CD14-positive monocyte (primary cell): ENCODE measurements around the gene CAMTA1. TPM values are rescaled to one million over a fixed set of nuclear protein-coding genes. Genes with fewer than 3 reads are reported as not detected.
A peak's percentile ranks its signal among the peaks of the same experiment; 100 is the strongest.

Experiments used
- DNase-seq, 3 donors: peaks; one replicate each; pipeline ENCODE4 v3.0.0-alpha.2; 2011 to 2022
- H2AFZ ChIP-seq: 2 replicates; pipeline ENCODE4 v1.6.0; 2012; ENCODE audit warnings: mild to moderate bottlenecking, low read depth, low read length, inconsistent platforms; ENCODE audit not compliant: insufficient read depth, poor library complexity, severe bottlenecking
- H3K27ac ChIP-seq, 2 donors: 1 replicate in 1 of 2; 2 replicates in 1 of 2; pipeline ENCODE4 v1.5.1; 2012 to 2013; ENCODE audit warnings: low read length in 2 of 2, control low read depth in 1 of 2, inconsistent platforms in 1 of 2, low read depth in 1 of 2, mild to moderate bottlenecking in 1 of 2
- H3K27me3 ChIP-seq, 2 donors: one replicate each; pipeline versions ENCODE4 v1.6.0 to v1.6.1; 2011 to 2013; ENCODE audit warnings: low read length in 2 of 2; ENCODE audit not compliant: control insufficient read depth in 2 of 2, insufficient read depth in 2 of 2
- H3K36me3 ChIP-seq, 2 donors: replicated peaks in 1 of 2; 1 replicate in 1 of 2; 2 replicates in 1 of 2; pipeline versions ENCODE4 v1.5.1 to v1.6.1; 2012 to 2013; ENCODE audit warnings: low read length in 2 of 2, control low read depth in 1 of 2, inconsistent platforms in 1 of 2, mild to moderate bottlenecking in 1 of 2; ENCODE audit not compliant: insufficient read depth in 2 of 2, control insufficient read depth in 1 of 2
- H3K4me1 ChIP-seq, 2 donors: 1 replicate in 1 of 2; 2 replicates in 1 of 2; pipeline versions ENCODE4 v1.5.1 to v1.6.1; 2012 to 2013; ENCODE audit warnings: low read length in 2 of 2, control low read depth in 1 of 2, inconsistent platforms in 1 of 2, mild to moderate bottlenecking in 1 of 2, moderate library complexity in 1 of 2; ENCODE audit not compliant: insufficient read depth in 2 of 2, control insufficient read depth in 1 of 2
- H3K4me2 ChIP-seq: replicated peaks from 2 replicates; pipeline ENCODE3; 2012; ENCODE audit warnings: low read length, moderate library complexity, mild to moderate bottlenecking; ENCODE audit not compliant: poor library complexity, severe bottlenecking; ENCODE audit errors: extremely low read depth
- H3K4me3 ChIP-seq, 3 experiments: fragments of 200-600 bp in 1 of 3; sonication (generic) in 1 of 3; replicated peaks in 1 of 3; 1 replicate in 2 of 3; 2 replicates in 1 of 3; pipeline ENCODE4 v1.5.1; 2011 to 2013; ENCODE audit warnings: low read length in 3 of 3, mild to moderate bottlenecking in 3 of 3, control low read depth in 2 of 3, low read depth in 2 of 3, inconsistent platforms in 1 of 3, moderate library complexity in 1 of 3
- H3K79me2 ChIP-seq: 2 replicates; pipeline ENCODE4 v1.6.0; 2012; ENCODE audit warnings: mild to moderate bottlenecking, control low read depth, inconsistent platforms, low read length, moderate library complexity; ENCODE audit not compliant: insufficient read depth
- H3K9ac ChIP-seq: 2 replicates; pipeline ENCODE4 v1.6.0; 2017; ENCODE audit warnings: low read length, mild to moderate bottlenecking; ENCODE audit not compliant: insufficient read depth, poor library complexity, severe bottlenecking
- H3K9me3 ChIP-seq, 2 donors: replicated peaks in 1 of 2; 1 replicate in 1 of 2; 2 replicates in 1 of 2; pipeline versions ENCODE4 v1.5.1 to v1.6.1; 2012 to 2013; ENCODE audit warnings: low read length in 2 of 2, control low read depth in 1 of 2; ENCODE audit not compliant: control insufficient read depth in 1 of 2, insufficient read depth in 1 of 2
- H4K20me1 ChIP-seq: 2 replicates; pipeline ENCODE4 v1.6.0; 2012; ENCODE audit warnings: mild to moderate bottlenecking, low read length, control low read depth, moderate library complexity; ENCODE audit not compliant: insufficient read depth
- H3K27ac Mint-ChIP-seq, 7 donors: one replicate each; pipeline ENCODE4 v1.8.0; 2020; ENCODE audit warnings: mild to moderate bottlenecking in 7 of 7, mixed read lengths in 7 of 7, moderate library complexity in 6 of 7, inconsistent platforms in 2 of 7
- H3K27me3 Mint-ChIP-seq, 3 donors: one replicate each; pipeline ENCODE4 v1.8.0; 2021 to 2022; ENCODE audit warnings: low read depth in 3 of 3, mild to moderate bottlenecking in 3 of 3, mixed read lengths in 3 of 3, moderate library complexity in 3 of 3, inconsistent platforms in 1 of 3
- H3K36me3 Mint-ChIP-seq, 2 donors: one replicate each; pipeline ENCODE4 v1.8.0; 2020; ENCODE audit warnings: mixed read lengths in 2 of 2, inconsistent platforms in 1 of 2, mild to moderate bottlenecking in 1 of 2
- H3K4me1 Mint-ChIP-seq: one replicate; pipeline ENCODE4 v1.8.0; 2020; ENCODE audit warnings: mild to moderate bottlenecking, mixed read lengths
- H3K4me3 Mint-ChIP-seq, 2 donors: one replicate each; pipeline ENCODE4 v1.8.0; 2020; ENCODE audit warnings: mild to moderate bottlenecking in 2 of 2, mixed read lengths in 2 of 2, moderate library complexity in 1 of 2
- H3K9me3 Mint-ChIP-seq, 7 donors: one replicate each; pipeline ENCODE4 v1.8.0; 2020 to 2022; ENCODE audit warnings: mixed read lengths in 7 of 7, mild to moderate bottlenecking in 6 of 7, moderate library complexity in 6 of 7, inconsistent platforms in 2 of 7
- CTCF ChIP-seq: fragments of 200-600 bp; IDR thresholded peaks from one replicate; pipeline ENCODE4 v1.8.0; 2022; ENCODE audit warnings: antibody characterized with exemption, mild to moderate bottlenecking
- WGBS: methylation state at CpG from one replicate; pipeline ENCODE4 v1.1.5; 2013; ENCODE audit warnings: missing lambda C conversion rate; ENCODE audit not compliant: insufficient coverage; 5-methylcytosine and 5-hydroxymethylcytosine counted together
- intact Hi-C, 2 donors: fragments of 100-400 bp; cut with micrococcal nuclease; formaldehyde crosslinking; loops; one replicate each; pipeline versions ENCODE4 v1.15.0 to v1.15.1; 2023
- polyA plus RNA-seq, 3 donors: library from polyadenylated mRNA; depleted of rRNA in 1 of 3; unstranded in 2 of 3; stranded (reverse) in 1 of 3; fragments of 300-500 nt in 2 of 3; fragments of >200 nt in 1 of 3; fragmentation: Illumina TruSeq in 2 of 3; gene quantifications; 1 replicate in 2 of 3; 2 replicates in 1 of 3; pipeline ENCODE4 v1.2.3, GENCODE V29; 2012 to 2021

CAMTA1 gene
- polyA plus RNA-seq, 3 donors: 52.0 to 89.6 (median 78.3) TPM

DNA sequence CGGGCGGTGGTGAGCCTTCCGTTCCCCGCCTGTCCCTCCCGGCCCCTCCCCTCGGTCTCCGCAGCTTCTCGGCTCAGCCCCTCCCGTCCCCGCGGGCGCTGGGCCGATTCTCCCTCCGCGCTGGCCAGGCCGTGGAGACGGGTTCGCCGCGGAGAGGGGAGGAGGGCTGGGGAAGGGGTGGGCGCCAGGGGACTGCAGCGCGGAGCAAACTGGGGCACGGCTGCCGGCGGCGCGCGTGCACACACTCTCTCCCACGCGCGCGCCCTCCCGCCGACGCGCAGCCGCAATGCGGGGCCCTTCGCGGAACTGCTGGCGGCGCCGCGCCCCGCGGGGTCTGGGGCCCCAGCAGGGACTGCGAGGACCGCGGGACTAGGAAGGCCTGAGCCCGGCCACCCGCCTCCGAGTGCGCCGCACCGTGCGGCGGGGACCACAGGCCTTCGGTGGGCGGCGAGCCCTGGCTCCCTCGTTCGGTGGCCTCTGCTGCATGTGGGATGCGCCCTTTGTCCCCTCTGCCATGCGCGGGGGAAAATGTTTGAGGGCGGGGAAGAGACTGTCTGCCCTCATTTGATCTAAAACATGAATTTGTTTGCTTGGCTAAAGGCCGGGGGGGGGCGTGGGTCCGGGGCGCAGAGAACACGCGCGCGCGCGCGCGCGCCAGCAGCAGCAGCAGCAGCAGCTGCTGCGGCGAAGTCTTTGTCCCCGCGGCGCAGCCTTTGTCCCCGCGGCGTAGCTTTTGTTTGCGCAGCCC is 895.1 kb downstream of the CAMTA1 start:
- Mint-ChIP-seq H3K9me3 (peaks cover 0 to 2% (median 0%) of the 10 kb centered on the region in 7 donors), H3K27ac (no peak overlapping the region), H3K27me3 (peaks cover 14 to 24% (median 19%) of the 10 kb centered on the region in 3 donors), H3K4me1 (peaks cover 2% of the 10 kb centered on the region), H3K4me3 (peak overlapping the region; percentile 82 to 89), H3K36me3 (no peaks in the 10 kb centered on the region)
- H3K27ac ChIP-seq: no peak overlapping the region
- peak overlapping the region; percentile 49 for H3K9ac ChIP-seq
- peak overlapping the region; percentile 93 for H2AFZ ChIP-seq
- TF ChIP-seq CTCF: no peak
- H4K20me1 ChIP-seq: no peaks in the 10 kb centered on the region
- whole genome bisulfite sequencing: under 1% methylated on average over 87 of the region's 89 CpGs
- peak overlapping the region; percentile 45 to 85 (median 47) for H3K4me3 ChIP-seq
- intact Hi-C loops: no loop called here
- peaks cover 10 to 16% of the 10 kb centered on the region in 2 donors for H3K4me1 ChIP-seq
- no peaks in the 10 kb centered on the region for H3K79me2 ChIP-seq
- peak overlapping the region; percentile 96 for H3K4me2 ChIP-seq
- peak; percentile 18 to 32 (median 27) for DNase-seq
- H3K9me3 ChIP-seq: no peaks in the 10 kb centered on the region
- H3K27me3 ChIP-seq: peaks cover 0 to 15% of the 10 kb centered on the region in 2 donors
- no peaks in the 10 kb centered on the region for H3K36me3 ChIP-seq

DNA sequence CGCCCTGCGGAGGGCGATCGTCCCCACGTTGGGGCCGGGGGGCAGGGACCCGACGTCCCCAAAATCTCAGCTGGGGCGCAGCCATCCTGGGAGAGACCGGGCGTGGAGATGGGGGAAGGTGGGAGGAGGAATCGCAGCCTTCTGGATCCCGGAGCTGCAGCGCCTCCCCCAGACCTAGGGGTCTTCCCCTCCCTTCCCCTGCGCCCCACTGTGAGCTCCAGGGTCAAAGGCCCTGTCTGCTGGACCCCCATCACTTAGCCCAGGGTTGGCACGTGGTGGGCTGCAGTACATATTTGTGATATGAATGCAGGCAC is 895.7 kb downstream of the CAMTA1 start:
- TF ChIP-seq CTCF: no peak
- 2% methylated on average over 7 of the region's 16 CpGs for WGBS
- no peak for DNase-seq
- Histone ChIP-seq H3K27ac (no peak overlapping the region), H3K9ac (peak overlapping the region; percentile 49), H3K79me2 (no peaks in the 10 kb centered on the region), H3K9me3 (no peaks in the 10 kb centered on the region), H3K4me2 (peak overlapping the region; percentile 96), H3K4me1 (peaks cover 10 to 16% of the 10 kb centered on the region in 2 donors), H3K36me3 (no peaks in the 10 kb centered on the region), H3K27me3 (peaks cover 0 to 15% of the 10 kb centered on the region in 2 donors), H4K20me1 (no peaks in the 10 kb centered on the region), H2AFZ (peak overlapping the region; percentile 93), H3K4me3 (peak overlapping the region; percentile 45 to 85 (median 47))
- Mint-ChIP-seq H3K27ac (no peak overlapping the region), H3K36me3 (no peaks in the 10 kb centered on the region), H3K4me3 (peak overlapping the region; percentile 82 to 89), H3K9me3 (peaks cover 0 to 2% (median 0%) of the 10 kb centered on the region in 7 donors), H3K4me1 (peaks cover 2% of the 10 kb centered on the region), H3K27me3 (peaks cover 16 to 27% (median 22%) of the 10 kb centered on the region in 3 donors)
- intact Hi-C loops: no loop called here
